ENCODE results near the gene MEDAG.
"Not testable (repeated sequence)": the region's sequence is repeated elsewhere in the genome, so short reads cannot be mapped to it uniquely, and the experiment has no call there.

Gene MEDAG

GRCh38 chr13:30907121-30907861, 1.2 kb downstream of the MEDAG start:
- no peak for DNase-seq (ENCODE audit: low read depth)

GRCh38 chr13:30908416-30908980, 2.4 kb downstream of the MEDAG start:
- DNase-seq (ENCODE audit: low read depth), result no peak

DNA sequence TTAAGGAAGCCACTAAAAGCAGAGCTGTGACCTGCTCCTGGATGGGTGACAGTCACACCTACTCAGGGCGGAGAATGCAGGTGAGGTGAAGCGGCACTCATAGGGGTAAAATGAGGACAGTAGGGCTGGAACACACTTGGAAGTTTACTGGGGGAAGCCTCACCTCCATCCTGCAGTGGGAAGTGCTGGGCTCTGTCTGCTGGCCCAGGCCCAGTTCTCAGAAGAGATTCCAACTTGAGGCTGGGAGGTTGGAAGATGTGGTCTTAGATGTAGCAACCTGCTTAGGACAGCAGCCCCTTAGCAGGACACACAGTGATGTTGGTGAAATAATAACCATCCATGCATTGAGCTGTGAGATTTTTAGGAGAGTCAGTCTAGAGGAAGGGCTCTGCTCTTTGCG, 4.6 kb downstream of the MEDAG start:
- no peak for DNase-seq (ENCODE audit: low read depth)

GRCh38 chr13:30915691-30916541, 9.8 kb downstream of the MEDAG start:
- DNase-seq (ENCODE audit: low read depth), result no peak

- DNase-seq (ENCODE audit: low read depth), result no peak
Measured at GRCh38 chr13:30916991-30917390, 10.9 kb downstream of the MEDAG start.

DNA sequence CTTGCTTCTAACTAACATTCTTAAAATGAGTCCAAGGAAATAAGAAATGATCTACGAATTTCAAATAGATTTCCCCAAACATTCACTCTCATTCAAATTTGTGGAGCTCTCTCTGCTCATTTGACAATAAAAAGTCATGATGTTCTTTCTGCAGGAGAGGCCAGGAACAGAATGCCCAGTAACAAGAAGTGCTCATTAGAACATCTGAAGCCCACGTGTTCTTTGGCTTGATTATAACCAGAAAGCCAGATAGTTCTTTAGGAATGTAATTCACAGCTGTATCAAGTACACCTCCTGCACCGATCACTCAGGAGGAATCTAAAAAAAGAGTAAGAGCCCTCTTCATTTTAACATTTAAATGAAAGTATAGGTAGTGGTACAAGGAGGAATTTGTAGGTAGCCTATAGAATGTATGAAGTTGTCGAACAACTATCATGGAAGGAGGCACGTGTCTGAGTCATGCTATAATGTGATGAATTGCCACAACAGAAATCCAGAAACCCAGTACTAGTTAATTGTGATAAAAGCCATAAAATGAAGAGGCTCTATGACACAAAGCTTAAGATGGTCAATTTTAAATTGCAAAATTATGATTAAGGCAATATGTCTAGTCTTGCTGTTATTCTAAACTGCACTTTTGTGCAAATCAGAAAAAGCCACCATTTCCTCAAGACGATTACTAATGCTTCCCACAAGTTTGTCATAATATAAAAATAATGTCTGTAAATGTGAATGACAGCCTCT, 12.8 kb downstream of the MEDAG start:
- no peak for DNase-seq (ENCODE audit: low read depth)

DNA sequence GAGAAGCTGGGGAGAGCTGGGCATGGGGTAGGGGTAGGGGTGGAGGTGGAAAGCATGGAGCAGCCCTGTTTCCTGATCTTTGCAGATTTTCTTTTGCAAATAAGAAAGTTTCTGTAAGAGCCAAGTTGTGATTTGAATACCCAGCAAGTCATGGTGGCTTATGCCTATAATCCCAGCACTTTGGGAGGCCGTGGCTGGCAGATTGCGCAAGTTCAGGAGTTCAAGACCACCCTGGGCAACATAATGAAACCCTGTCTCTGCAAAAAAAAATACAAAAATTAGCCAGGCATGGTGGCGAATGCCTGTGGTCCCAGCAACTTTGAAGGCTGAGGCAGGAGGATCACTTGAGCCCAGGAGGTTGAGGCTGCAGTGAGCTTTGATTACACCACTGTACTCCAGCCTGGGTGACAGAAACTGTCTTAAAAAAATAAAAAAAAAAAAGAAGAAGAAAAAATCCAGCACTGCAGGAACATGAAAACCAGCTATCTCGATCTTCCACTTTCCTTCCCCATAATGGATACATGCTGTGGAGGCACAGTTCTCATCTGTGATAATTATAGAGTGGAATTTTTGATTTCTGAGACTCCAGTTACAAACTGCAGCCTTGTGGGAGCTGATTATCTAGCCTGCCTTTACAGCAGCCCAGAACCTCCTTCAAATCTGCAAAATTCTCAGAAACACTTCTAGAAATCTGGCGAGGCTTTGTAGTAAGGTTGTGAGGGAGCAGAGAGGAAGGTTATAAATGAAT, 14.3 kb downstream of the MEDAG start:
- no peak for DNase-seq (ENCODE audit: low read depth)

GRCh38 chr13:30923418-30923817, 17.3 kb downstream of the MEDAG start:
- DNase-seq (ENCODE audit: low read depth), result no peak

DNA sequence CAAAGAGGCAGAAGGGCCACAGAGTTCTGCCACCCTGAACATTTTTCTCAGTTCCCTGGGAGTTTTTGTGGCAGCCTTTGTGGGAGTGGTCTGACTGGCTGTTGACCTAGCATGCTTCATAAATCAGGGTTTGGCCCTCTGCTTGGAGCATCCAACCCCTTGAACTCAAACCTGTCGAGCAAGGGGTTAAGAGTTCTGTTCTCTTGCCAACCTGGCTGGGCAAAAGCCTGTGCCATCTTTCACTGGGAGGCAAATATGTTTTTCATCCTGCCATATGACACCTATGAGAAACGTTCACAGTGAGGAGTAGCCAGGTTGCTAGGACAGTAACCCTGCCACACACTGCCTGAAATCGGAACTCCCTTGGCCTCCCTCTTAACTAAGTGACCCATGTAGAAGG, 18.6 kb downstream of the MEDAG start:
- DNase-seq (ENCODE audit: low read depth), result no peak

- DNase-seq (ENCODE audit: low read depth), result no peak
Measured at GRCh38 chr13:30925429-30925828, 19.4 kb downstream of the MEDAG start.

GRCh38 chr13:30926781-30927180, 20.7 kb downstream of the MEDAG start:
- no peak for DNase-seq (ENCODE audit: low read depth)

- DNase-seq (ENCODE audit: low read depth), result not testable (repeated sequence)
Measured at GRCh38 chr13:30927188-30927587, 21.1 kb downstream of the MEDAG start.

GRCh38 chr13:30927595-30927994, 21.5 kb downstream of the MEDAG start:
- DNase-seq (ENCODE audit: low read depth), result no peak

DNA sequence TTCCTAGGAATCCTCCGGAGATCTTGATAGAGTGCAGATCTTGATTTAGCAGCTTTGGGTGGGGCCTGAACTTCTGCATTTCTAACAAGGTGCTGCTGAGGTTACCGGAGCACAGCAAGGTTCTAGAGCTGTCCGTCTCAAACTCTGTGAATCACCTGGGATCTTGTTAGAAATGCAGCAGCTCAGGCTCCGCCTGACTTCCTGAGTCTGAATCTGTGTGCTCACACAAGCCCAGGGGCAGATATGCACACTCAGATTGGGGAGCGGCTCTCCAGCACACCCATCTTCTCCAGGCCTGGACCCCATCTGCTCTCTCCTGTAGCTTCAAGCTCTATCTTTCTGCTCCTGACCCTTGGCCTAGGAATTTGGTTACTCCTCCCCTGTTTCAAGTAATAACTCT, 22.9 kb downstream of the MEDAG start:
- no peak for DNase-seq (ENCODE audit: low read depth)

DNA sequence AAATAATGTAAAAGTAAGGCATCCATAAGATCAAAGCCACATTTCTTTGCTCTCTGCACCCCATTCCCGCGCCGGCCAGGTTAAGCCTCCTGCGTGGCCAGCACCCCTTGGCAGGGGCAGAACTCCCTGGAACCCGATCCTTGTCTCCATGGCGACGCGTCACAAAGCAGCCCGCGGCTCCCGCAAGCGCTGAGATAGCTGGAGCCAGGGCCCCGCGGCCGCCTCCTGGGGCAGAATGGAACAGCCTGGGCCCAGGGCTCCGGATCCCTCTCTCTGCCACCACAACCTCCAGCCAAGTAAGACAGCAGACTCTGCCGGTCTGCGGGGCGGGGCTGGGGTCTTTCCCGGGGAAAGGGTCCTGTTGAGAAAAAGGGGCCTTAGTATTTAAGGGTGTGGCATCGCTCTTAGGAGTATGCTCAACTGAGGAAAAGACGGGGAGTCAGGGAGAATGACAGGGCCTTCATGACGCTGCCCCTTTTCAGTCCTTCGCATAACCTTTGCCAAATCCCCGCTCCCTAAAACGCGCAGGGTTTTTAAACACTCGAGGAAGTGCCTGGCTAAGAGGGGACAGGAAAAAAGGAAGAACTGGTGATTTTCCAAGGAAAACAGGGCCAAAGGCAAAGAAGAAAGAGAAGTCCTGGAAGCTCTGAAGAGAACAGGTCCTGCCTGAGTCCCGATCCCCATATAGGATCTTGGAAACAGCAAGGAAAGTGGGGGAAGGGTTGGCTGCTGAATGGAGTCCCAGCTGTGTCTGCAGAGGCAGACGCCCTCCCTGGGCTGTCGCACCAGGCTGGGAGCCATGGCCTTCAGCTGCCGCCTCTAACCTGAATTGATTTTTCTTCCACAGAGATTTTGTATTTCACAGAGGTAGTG, 26.6 kb downstream of the MEDAG start, which contains the start of gene TEX26:
TEX26 (plus strand) TSS at position 176 of the 873 bp plus-strand sequence; CDS start at position 236, 60 bp downstream.
- DNase-seq (ENCODE audit: low read depth), result no peak

DNA sequence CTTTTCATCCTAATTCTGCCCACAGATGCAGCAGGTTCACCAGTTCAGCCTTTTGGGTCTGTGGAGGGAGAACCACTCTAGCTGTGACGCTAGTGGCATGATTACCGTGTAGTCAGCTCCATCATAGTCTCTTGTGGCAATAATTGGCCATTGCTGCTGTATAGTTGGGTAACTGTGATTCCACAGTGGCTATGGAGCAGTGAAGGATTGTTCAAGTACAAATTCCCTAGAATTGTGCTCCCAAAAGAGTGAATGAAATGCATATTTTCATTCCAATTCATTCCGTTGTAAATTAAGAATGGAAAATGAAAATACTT, 27.2 kb downstream of the MEDAG start:
- no peak for DNase-seq (ENCODE audit: low read depth)

DNA sequence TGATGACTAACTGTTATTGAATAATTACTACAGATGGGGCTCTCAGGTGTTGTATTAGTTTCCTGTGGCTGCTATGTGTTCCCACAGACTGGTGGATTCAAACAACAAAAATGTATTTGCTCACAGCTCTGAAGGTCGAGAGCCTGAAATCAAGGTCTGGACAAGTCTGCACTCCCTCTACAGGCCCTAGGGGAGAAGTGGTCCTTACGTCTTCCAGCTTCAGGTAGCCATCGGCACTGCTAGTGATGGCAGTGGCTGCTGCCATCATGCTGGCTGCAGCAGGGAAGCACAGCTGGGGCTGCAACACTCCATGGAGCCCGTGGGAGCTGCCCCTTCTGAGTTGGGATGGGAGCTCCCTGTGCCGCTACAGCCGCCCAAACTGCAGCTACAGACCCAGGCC, 28.3 kb downstream of the MEDAG start:
- DNase-seq (ENCODE audit: low read depth), result no peak

GRCh38 chr13:30934803-30935202, 28.7 kb downstream of the MEDAG start:
- no peak for DNase-seq (ENCODE audit: low read depth)

- DNase-seq (ENCODE audit: low read depth), result no peak
Measured at GRCh38 chr13:30936971-30937370, 30.9 kb downstream of the MEDAG start.

GRCh38 chr13:30943881-30944280, 37.8 kb downstream of the MEDAG start:
- DNase-seq (ENCODE audit: low read depth), result no peak

Data from activated T-helper 1 cell treated with Interleukin-2 at 50 U/mL for 16 hours (primary cell).